HEK293 (cell line): Measurements from ENCODE around the gene TMEM45B.

Experiments
- CTCF ChIA-PET: fragments of 350-600 bp; formaldehyde crosslinking; extraction: SDS; loops from one replicate; lab custom pipeline; 2021; ENCODE audit warnings: antibody characterized with exemption; lab: Yijun Ruan, JAX
- POLR2A ChIA-PET: fragments of 300-600 bp; formaldehyde crosslinking; extraction: SDS; loops from one replicate; lab custom pipeline; 2020; ENCODE audit warnings: antibody characterized with exemption, inconsistent platforms; lab: Yijun Ruan, JAX
- H3K27ac ChIP-seq: fragments of 200-500 bp; sonication (Bioruptor generic); 2 replicates; pipeline ENCODE4 v1.5.1; 2014; ENCODE audit warnings: low read depth, low read length, control low read depth, inconsistent platforms; ENCODE audit errors: extremely low read depth
- H3K36me3 ChIP-seq, 2 experiments: fragments of 200-500 bp in 1 of 2; sonication (Bioruptor generic) in 1 of 2; 1 replicate in 1 of 2; 2 replicates in 1 of 2; pipeline ENCODE4 v1.5.1; 2014 to 2017; ENCODE audit warnings: inconsistent platforms in 2 of 2, low read length in 2 of 2; ENCODE audit not compliant: control insufficient read depth in 2 of 2, insufficient read depth in 1 of 2
- H3K4me1 ChIP-seq: fragments of 200-500 bp; sonication (Bioruptor generic); 2 replicates; pipeline ENCODE4 v1.5.1; 2014; ENCODE audit warnings: mild to moderate bottlenecking, low read length, inconsistent platforms; ENCODE audit not compliant: control insufficient read depth, insufficient read depth
- H3K4me3 ChIP-seq: 2 replicates; pipeline ENCODE4 v1.5.1; 2011; ENCODE audit warnings: low read depth, mild to moderate bottlenecking, control low read depth, low read length, moderate library complexity
- H3K9me3 ChIP-seq: fragments of 200-500 bp; sonication (Bioruptor generic); 2 replicates; pipeline ENCODE4 v1.5.1; 2014; ENCODE audit warnings: low read depth, low read length, inconsistent platforms; ENCODE audit not compliant: control insufficient read depth, insufficient read depth
- BCL11B ChIP-seq: fragments of 450-650 bp; formaldehyde crosslinking; IDR thresholded peaks from 2 replicates; pipeline ENCODE4 v1.5.1; 2016; ENCODE audit warnings: low read depth, missing biosample characterization, missing genetic modification characterization
- GLI4 ChIP-seq: fragments of 450-650 bp; formaldehyde crosslinking; IDR thresholded peaks from 2 replicates; pipeline ENCODE4 v1.5.1; 2016; ENCODE audit warnings: missing biosample characterization, missing genetic modification characterization
- KLF10 ChIP-seq: fragments of 450-650 bp; IDR thresholded peaks from 2 replicates; pipeline ENCODE4 v1.5.1; 2018; ENCODE audit warnings: missing biosample characterization, mild to moderate bottlenecking, missing genetic modification characterization
- SCRT1 ChIP-seq: fragments of 450-650 bp; formaldehyde crosslinking; IDR thresholded peaks from 2 replicates; pipeline ENCODE4 v1.5.1; 2016; ENCODE audit warnings: missing biosample characterization, missing genetic modification characterization, borderline replicate concordance
- ZNF10 ChIP-seq: fragments of 450-650 bp; formaldehyde crosslinking; IDR thresholded peaks from 2 replicates; pipeline ENCODE4 v1.5.1; 2017; ENCODE audit warnings: missing biosample characterization, missing genetic modification characterization
- ZNF140 ChIP-seq: fragments of 450-650 bp; formaldehyde crosslinking; IDR thresholded peaks from 2 replicates; pipeline ENCODE4 v1.5.1; 2016; ENCODE audit warnings: missing biosample characterization, missing genetic modification characterization
- ZNF146 ChIP-seq: fragments of 450-650 bp; formaldehyde crosslinking; IDR thresholded peaks from 2 replicates; pipeline ENCODE4 v1.5.1; 2016; ENCODE audit warnings: missing biosample characterization, missing genetic modification characterization
- ZNF174 ChIP-seq: fragments of 450-650 bp; formaldehyde crosslinking; IDR thresholded peaks from 2 replicates; pipeline ENCODE4 v1.5.0; 2017; ENCODE audit warnings: missing biosample characterization, mild to moderate bottlenecking, missing genetic modification characterization
- ZNF221 ChIP-seq: fragments of 450-650 bp; formaldehyde crosslinking; IDR thresholded peaks from 2 replicates; pipeline ENCODE4 v1.5.1; 2017; ENCODE audit warnings: missing biosample characterization, missing genetic modification characterization, borderline replicate concordance
- ZNF335 ChIP-seq: fragments of 450-650 bp; formaldehyde crosslinking; conservative IDR thresholded peaks from 2 replicates; pipeline ENCODE4 v1.5.1; 2016; ENCODE audit warnings: missing biosample characterization, missing genetic modification characterization
- ZNF391 ChIP-seq: fragments of 450-650 bp; formaldehyde crosslinking; IDR thresholded peaks from 2 replicates; pipeline ENCODE4 v1.5.1; 2016; ENCODE audit warnings: low read depth, missing biosample characterization, missing genetic modification characterization, borderline replicate concordance
- ZNF473 ChIP-seq: fragments of 450-650 bp; formaldehyde crosslinking; IDR thresholded peaks from 2 replicates; pipeline ENCODE4 v1.5.1; 2017; ENCODE audit warnings: missing biosample characterization, missing genetic modification characterization
- ZNF548 ChIP-seq: fragments of 450-650 bp; formaldehyde crosslinking; IDR thresholded peaks from 2 replicates; pipeline ENCODE4 v1.5.1; 2016; ENCODE audit warnings: missing biosample characterization, missing genetic modification characterization
- ZNF558 ChIP-seq: fragments of 450-650 bp; formaldehyde crosslinking; IDR thresholded peaks from 2 replicates; pipeline ENCODE4 v1.5.1; 2016; ENCODE audit warnings: missing biosample characterization, missing genetic modification characterization
- ZNF626 ChIP-seq: fragments of 450-650 bp; sonication (Bioruptor Pico); formaldehyde crosslinking; IDR thresholded peaks from 2 replicates; pipeline ENCODE4 v1.5.1; 2018; ENCODE audit warnings: missing biosample characterization, missing genetic modification characterization, inconsistent platforms
- ZNF654 ChIP-seq: fragments of 450-650 bp; formaldehyde crosslinking; IDR thresholded peaks from 2 replicates; pipeline ENCODE4 v1.5.1; 2016; ENCODE audit warnings: low read depth, missing biosample characterization, missing genetic modification characterization
- ZNF664 ChIP-seq: fragments of 450-650 bp; formaldehyde crosslinking; IDR thresholded peaks from 2 replicates; pipeline ENCODE4 v1.5.1; 2016; ENCODE audit warnings: missing biosample characterization, missing genetic modification characterization
- TF ChIP-seq, protein P1 (sequence below): fragments of 450-650 bp; formaldehyde crosslinking; IDR thresholded peaks from 2 replicates; pipeline ENCODE4 v1.5.1; 2017; ENCODE audit warnings: missing biosample characterization, missing genetic modification characterization
- TF ChIP-seq, protein P2 (sequence below): fragments of 450-650 bp; formaldehyde crosslinking; IDR thresholded peaks from 2 replicates; pipeline ENCODE4 v1.5.1; 2016; ENCODE audit warnings: missing biosample characterization, missing genetic modification characterization

Gene TMEM45B

DNA sequence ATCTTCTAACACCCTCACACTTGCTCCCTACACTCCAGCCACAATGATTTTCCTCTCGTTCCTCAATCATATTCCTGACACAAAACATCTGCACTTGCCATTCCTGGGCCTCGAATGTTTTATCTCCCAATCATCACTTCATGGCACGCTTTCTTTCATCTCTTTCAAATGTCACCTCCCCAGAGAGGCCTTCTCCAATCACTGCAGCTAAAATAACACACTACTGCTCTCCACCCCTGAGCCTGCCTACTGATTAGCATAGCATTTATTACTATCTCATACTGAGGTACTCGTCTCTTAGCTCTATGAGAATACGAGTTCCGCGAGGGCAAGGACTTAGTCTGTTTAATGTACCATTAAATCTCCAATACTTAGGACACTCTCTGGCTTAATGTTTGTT is 56.3 kb downstream of the TMEM45B start:
- CTCF ChIA-PET: interaction anchor here (0.7 to 1.7 kb wide), 4 partner anchors 10 to 121 kb away, joined by 3 to 8 read pairs (median 4); no protein-coding TSS in a partner anchor
- Histone ChIP-seq H3K36me3 (peaks cover 18 to 97% of the 10 kb centered on the region in 2 experiments), H3K27ac (no peak overlapping the region), H3K4me3 (no peak overlapping the region), H3K9me3 (no peaks in the 10 kb centered on the region), H3K4me1 (no peaks in the 10 kb centered on the region)
- no peak for TF ChIP-seq ZNF335 (tag by site-specific recombination)
- TF ChIP-seq, protein P1, sequence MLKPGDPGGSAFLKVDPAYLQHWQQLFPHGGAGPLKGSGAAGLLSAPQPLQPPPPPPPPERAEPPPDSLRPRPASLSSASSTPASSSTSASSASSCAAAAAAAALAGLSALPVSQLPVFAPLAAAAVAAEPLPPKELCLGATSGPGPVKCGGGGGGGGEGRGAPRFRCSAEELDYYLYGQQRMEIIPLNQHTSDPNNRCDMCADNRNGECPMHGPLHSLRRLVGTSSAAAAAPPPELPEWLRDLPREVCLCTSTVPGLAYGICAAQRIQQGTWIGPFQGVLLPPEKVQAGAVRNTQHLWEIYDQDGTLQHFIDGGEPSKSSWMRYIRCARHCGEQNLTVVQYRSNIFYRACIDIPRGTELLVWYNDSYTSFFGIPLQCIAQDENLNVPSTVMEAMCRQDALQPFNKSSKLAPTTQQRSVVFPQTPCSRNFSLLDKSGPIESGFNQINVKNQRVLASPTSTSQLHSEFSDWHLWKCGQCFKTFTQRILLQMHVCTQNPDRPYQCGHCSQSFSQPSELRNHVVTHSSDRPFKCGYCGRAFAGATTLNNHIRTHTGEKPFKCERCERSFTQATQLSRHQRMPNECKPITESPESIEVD: 0 out of 2 replicates have a peak, but pooled peaks have one; percentile 8
- POLR2A ChIA-PET: no interaction called here

DNA sequence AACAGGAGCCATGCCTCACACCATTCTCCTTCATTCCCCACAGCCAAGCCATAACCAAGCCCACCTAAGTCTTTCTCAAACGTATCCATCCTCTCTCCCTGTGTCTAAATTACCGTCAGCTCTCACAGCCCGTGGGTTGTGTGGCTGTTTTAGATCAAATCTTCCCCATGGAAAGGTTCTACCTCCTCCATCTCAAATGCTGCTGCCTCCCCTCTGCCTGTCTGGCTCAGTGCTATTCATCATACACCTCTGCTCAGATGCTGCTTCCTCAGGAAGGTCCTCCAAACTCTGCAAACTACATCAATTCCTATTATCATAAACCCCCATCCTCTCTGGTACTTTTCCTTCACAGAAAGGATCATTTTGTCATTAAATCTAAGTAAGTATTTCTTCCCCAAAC is 64.7 kb downstream of the TMEM45B start:
- TF ChIP-seq BCL11B (tag by site-specific recombination): no peak
- TF ChIP-seq ZNF664 (tag by site-specific recombination): no peak
- TF ChIP-seq, protein P2, sequence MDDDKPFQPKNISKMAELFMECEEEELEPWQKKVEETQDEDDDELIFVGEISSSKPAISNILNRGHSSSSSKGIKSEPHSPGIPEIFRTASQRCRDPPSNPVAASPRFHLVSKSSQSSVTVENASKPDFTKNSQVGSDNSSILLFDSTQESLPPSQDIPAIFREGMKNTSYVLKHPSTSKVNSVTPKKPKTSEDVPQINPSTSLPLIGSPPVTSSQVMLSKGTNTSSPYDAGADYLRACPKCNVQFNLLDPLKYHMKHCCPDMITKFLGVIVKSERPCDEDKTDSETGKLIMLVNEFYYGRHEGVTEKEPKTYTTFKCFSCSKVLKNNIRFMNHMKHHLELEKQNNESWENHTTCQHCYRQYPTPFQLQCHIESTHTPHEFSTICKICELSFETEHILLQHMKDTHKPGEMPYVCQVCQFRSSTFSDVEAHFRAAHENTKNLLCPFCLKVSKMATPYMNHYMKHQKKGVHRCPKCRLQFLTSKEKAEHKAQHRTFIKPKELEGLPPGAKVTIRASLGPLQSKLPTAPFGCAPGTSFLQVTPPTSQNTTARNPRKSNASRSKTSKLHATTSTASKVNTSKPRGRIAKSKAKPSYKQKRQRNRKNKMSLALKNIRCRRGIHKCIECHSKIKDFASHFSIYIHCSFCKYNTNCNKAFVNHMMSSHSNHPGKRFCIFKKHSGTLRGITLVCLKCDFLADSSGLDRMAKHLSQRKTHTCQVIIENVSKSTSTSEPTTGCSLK (tag by site-specific recombination): no peak
- TF ChIP-seq KLF10 (tag by site-specific recombination): no peak
- TF ChIP-seq ZNF174 (tag by site-specific recombination): no peak
- no peak for TF ChIP-seq ZNF146 (tag by site-specific recombination)
- TF ChIP-seq SCRT1 (tag by site-specific recombination): no peak
- TF ChIP-seq ZNF140: no peak
- TF ChIP-seq ZNF10 (tag by site-specific recombination): no peak
- TF ChIP-seq GLI4: no peak
- TF ChIP-seq ZNF391: no peak
- no peak for TF ChIP-seq ZNF626 (tag by site-specific recombination)
- TF ChIP-seq ZNF548: no peak
- no peak for TF ChIP-seq ZNF221 (tag by site-specific recombination)
- no peak for TF ChIP-seq ZNF473 (tag by site-specific recombination)
- TF ChIP-seq ZNF335 (tag by site-specific recombination): no peak
- CTCF ChIA-PET: interaction anchor here (0.6 kb wide), 2 partner anchors 267 to 437 kb away, joined by 4 read pairs; no protein-coding TSS in a partner anchor
- Histone ChIP-seq H3K9me3 (no peaks in the 10 kb centered on the region), H3K4me3 (no peak overlapping the region), H3K27ac (no peak overlapping the region), H3K36me3 (peaks cover 9 to 100% of the 10 kb centered on the region in 2 experiments), H3K4me1 (no peaks in the 10 kb centered on the region)
- POLR2A ChIA-PET: no interaction called here

DNA sequence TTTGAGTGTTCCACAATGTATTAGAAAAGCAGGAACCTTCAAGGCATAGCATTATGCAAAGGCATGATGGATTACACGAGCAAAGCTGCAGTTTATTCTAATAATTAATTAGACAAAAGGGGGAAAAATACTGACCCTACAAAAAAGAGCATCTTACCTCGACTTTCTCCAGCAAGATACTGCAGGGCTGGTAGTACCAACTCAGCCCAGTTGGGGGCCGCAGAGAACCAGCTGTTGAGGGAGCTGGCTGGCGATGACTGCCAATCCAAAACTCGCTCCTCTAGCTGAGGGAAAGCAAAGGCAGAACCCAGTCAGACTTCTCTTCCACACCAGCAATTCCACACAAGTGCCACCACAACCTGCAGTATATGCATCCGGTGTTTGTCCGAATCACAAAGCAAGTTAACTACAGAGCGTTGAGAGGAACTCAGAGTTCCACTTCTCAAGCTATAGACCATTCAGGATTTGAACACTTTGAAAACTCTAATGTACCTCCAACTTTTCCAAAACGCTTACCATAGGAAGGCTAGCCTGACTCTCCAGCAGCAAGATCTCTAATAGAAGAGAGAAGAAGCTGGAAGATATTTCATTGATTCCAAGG is 66.0 kb downstream of the TMEM45B start:
- Histone ChIP-seq H3K4me1 (no peaks in the 10 kb centered on the region), H3K36me3 (peaks cover 9 to 100% of the 10 kb centered on the region in 2 experiments), H3K4me3 (no peak overlapping the region), H3K9me3 (no peaks in the 10 kb centered on the region), H3K27ac (no peak overlapping the region)
- ChIA-PET POLR2A (interaction anchor here (0.6 to 0.9 kb wide), 2 partner anchors 19 to 290 kb away, joined by 3 read pairs; no protein-coding TSS in a partner anchor), CTCF (interaction anchor here (0.5 to 1.4 kb wide), 18 partner anchors 9 to 550 kb away, joined by 3 to 8 read pairs (median 4); no protein-coding TSS in a partner anchor)
- TF ChIP-seq ZNF654: peak; percentile 27; the same call in 1 of the 2 replicates
- TF ChIP-seq ZNF558 (tag by site-specific recombination): no peak
